Measurements from ENCODE around the gene IRX4.

DNA sequence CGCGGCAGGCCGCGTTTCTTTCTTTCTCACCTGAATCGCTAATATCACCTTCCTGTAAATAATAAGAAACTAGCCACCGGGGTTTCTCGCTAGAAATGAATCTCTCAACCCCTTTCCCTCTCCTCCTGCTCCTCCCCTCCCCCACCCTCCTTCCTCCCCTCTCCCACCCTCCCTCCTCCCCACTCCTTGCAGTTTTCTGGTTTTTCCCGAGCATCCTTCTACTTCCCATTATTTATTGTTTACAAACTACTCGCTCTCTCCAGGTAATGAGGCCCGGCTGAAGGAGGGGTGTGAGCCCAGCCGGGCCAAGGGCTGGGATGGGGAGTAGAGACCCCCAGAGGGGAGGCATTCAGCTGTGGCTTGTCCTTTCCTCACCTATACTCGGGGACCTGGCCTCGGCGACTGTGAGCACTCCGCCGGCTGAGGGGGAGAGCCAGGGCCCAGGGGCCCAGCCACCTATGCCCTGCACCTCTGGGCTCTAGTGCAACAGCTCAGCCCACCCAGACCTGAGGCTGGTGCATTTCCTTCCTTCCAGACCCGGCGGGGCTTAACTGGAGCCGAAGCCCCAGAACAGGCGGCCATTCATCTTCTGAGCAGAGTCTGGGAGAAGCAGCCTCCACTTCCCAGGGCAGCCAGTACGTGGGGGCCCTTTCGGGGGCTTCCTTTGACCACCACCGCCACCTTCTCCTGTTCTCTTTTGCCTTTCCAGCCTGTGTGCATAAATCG is 2.1 kb upstream of the IRX4 start:
- TF ChIP-seq, protein P1, sequence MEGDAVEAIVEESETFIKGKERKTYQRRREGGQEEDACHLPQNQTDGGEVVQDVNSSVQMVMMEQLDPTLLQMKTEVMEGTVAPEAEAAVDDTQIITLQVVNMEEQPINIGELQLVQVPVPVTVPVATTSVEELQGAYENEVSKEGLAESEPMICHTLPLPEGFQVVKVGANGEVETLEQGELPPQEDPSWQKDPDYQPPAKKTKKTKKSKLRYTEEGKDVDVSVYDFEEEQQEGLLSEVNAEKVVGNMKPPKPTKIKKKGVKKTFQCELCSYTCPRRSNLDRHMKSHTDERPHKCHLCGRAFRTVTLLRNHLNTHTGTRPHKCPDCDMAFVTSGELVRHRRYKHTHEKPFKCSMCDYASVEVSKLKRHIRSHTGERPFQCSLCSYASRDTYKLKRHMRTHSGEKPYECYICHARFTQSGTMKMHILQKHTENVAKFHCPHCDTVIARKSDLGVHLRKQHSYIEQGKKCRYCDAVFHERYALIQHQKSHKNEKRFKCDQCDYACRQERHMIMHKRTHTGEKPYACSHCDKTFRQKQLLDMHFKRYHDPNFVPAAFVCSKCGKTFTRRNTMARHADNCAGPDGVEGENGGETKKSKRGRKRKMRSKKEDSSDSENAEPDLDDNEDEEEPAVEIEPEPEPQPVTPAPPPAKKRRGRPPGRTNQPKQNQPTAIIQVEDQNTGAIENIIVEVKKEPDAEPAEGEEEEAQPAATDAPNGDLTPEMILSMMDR (IDR thresholded peaks at IDR 0.05), result no peak
- TF ChIP-seq POLR2A (IDR thresholded peaks at IDR 0.05), result no peak
